Activated CD4-positive, alpha-beta T cell treated with anti-CD3 and anti-CD28 coated beads, Interleukin-2, amount 50 U/mL, for 16 hours (primary cell): ENCODE results near the gene GPR143.

Source experiments
- DNase-seq: peaks from one replicate; pipeline ENCODE4 v3.0.0-alpha.2; 2020

GPR143 gene

DNA sequence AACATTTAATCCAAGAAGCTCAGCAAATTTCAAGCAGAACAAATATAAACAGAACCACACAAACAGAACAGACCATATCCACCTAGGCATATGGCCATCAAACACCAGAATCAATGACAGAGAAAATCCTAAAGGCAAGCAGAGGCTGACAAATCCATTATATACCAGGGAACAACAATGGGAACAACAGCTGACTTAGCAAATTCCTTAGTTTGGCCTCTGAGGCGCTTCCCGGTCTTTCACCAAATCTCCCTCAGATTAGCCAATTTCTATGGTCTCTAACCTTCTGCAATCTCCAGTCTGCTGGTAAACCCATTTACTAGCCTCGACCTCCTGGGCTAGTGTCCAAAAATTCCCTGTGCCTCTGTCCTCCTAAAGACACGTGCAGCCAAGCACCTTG is 59.2 kb downstream of the GPR143 start:
- DNase-seq: no peak

- DNase-seq: no peak
These were observed 60.7 kb downstream of the GPR143 start for GRCh38 chrX:9704876-9705465.

GRCh38 chrX:9703406-9703805 is 62.2 kb downstream of the GPR143 start:
- no peak for DNase-seq

DNA sequence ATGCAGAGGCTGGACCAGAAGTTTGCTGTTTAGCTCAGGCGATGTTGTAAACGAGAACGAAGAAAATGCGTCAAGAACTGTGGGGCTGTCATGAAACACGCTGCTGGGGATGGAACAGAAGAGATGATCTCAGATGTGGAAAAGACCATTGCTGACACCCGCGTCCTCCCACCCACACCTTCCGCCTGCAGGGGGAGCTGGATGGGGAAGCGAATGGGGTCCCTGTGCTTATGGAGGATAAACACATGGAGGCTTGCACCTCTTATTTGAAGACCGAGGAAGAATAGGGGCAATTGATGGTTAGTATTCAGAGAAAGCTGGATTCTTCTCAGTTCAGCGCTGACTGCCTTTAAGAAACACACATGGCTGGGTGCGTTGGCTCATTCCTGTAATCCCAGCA is 63.9 kb downstream of the GPR143 start:
- DNase-seq: no peak

GRCh38 chrX:9700555-9700954 is 65.1 kb downstream of the GPR143 start:
- DNase-seq: no peak

DNA sequence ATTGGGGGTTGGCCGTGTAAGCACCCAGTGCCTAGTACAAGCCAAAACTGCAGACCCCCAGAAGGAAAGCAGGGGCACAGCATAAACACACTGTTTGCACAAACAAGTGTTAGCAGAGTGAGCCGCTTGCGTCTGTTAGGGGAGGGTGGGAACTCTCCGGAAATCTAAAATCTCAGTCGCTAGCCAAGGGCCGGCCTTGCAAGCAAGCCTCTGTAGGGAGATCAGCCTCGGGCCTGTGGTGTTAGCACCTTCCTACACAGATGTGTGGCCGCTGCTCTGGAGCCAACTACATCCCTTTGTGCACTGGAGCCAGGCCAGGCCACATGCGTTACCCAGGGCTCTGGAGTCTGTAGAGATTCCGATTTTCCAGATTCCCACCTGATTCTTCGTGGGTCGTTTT is 67.1 kb downstream of the GPR143 start:
- DNase-seq: no peak

DNA sequence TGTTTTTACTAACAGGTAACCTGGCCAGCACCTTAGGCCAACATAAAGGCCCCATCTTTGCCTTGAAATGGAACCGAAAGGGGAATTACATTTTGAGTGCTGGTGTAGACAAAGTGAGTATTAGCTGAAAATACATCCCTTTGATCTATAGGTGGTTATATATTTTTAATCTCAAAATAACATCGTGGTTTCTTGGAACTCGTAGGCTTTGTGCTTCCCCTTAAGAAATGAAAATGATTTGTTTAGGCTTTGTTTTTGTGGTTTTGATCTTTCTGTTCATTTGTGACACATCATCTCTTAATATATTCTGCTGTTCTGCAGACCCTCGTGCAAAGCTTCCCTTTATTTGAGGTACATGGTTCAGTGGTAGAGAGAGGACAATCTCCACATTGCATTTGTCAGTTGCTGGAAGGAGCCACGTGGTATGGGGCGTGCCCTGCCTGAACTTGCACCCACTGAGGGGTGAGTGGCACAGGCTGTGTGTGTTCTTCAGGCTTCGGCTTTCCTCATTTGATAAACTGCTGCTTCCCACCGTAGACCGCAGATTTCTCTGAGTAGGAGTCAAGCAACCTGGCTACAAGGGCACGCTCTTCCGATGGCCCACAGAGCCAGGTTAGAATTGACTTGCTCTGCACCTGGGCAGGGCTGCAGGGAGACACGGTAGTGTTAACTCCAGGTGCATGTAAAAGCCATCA is 72.2 kb downstream of the GPR143 start:
- no peak for DNase-seq

DNA sequence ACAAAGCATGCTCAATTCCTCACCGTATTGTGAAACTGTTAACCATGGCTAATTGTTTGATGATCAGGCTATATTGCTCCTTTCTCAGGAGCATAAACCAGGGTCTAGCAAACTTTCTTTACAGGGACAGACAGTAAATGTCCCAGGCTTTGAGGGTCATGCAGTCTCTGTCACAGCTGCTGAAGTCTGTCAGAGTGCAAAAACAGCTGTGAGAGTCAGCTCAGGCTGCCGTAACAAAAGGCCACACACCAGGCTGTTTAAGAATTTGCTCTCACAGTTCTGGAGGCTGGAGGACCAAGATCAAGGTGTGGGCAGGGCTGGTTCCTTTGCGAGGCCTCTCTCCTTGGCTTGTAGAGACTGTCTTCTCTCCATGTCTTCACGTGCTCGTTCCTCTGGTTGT is 75.6 kb downstream of the GPR143 start:
- no peak for DNase-seq

DNA sequence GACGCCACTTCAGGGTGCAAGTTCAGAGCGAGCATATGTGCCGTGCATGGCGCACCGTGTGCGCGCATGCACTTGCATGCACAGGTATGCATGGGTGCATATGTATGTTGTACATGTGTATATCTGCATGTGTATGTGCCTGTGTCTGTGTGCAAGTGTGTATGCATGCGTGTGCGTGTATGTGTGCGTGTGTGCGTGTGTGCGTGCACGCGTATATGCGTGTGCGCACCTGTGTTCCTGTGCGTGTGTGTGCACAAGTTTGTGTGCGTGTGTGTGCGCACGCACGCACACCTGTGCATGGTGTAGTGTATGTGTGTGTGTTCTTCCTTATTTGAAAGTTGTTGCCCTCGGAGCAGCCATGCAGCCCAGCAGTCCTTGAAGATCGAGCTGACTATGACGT is 76.8 kb downstream of the GPR143 start:
- no peak for DNase-seq

DNA sequence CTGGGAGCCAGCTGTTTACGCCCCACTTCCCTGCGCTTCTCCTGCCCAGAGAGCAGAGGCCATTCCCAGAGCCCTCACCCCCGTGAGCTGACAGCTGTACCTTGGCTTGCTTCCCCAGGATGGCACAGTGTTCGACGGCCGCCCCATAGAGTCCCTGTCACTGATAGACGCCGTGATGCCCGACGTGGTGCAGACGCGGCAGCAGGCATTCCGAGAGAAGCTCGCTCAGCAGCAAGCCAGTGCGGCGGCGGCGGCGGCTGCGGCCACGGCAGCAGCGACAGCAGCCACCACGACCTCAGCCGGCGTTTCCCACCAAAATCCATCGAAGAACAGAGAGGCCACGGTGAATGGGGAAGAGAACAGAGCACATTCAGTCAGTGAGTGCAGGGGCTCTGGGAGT is 77.7 kb downstream of the GPR143 start:
- no peak for DNase-seq

- no peak for DNase-seq
These were observed 82.3 kb downstream of the GPR143 start for GRCh38 chrX:9683350-9683749.

DNA sequence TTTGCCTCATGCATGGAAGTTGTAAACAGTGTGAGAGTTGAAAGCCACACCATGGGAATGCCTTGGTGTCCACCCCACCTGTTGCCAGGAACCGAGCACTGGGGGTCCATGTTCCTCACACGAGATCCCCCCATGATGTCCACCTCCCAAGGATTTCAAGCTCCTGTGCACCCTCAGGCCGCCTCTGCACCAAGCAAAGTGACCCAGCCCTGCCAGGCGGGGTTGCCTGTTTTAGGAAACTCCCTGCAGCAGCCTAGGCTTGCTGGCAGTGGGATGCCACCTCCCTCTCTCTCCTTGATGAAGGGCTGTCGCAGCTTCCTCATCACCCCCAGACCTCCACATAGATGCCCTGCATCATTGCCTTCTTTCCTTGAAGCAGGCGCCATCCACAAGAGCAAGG is 82.8 kb downstream of the GPR143 start:
- no peak for DNase-seq

DNA sequence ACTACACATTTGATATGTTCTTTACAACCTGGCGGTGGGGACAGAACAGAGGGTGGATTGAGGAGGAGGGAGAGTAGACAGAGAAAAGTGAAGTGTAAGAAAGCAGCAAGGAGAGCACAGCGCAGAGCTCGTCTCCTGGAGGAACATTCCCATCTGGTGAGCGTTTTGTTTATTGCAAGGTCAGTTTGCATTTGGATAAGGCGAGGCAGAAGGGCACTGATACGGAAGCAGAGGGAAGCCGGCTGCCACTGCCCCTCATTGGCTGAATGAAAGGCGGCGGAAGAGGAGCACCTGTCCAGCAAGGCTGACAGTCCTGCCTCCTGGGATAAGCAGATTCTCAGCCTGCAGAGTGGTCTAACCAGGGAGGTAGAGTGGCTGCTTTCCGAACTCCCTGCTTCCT is 83.2 kb downstream of the GPR143 start:
- no peak for DNase-seq

DNA sequence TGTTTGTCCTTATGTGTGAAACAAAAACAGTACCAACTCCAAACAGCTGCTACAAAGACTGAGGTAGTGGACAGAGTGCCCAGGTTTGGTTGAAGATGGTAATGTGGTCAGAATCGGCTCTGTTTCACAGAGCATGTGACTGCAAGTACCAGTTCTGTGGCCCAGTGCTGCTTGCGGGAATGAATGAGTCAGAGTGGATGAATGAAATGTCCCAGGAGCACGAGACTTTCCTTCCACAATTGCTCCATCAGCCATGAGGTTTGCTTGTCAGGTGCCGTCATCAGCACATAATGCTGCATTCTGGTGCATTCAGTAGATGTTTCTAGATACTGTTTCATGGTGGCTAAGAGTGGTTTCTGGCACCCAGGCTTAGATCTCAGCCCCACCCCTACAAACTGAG is 84.2 kb downstream of the GPR143 start:
- no peak for DNase-seq

GRCh38 chrX:9681011-9681410 is 84.6 kb downstream of the GPR143 start:
- DNase-seq: no peak

DNA sequence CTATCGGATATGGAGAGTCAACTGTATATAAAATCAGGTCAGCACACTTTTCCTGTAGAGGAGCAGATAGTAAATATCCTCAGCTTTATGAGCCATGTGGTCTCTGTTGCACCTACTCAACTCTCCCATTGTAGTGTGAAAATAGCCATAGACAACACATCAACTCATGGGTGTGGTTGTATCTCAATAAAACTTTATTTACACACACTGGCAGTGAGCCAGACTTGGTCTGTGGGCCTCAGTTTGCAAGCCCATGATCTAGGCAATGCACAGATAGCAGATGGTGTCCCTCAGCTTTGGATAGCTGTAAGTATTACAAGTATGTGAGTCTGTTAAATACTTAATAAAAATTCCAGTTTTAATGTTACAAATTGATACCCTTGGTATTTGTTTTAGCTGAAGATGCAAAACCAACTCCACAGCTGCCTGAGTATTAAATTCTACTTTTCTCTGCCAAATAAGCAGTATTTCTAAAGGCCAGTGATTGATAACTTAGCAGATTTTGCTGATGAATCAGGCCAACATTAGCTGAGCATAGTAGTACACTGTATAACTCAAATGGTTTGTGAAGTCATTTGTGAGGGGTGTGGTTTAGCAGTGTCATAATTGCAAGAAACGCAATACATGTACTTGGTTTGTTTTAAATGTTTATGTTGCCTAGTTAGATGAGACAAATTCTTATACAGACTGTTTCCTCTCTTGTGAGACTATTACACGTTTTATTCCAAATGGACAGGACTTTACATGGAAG is 87.3 kb downstream of the GPR143 start:
- no peak for DNase-seq

- DNase-seq: peak; percentile 90
These were observed 88.4 kb downstream of the GPR143 start for GRCh38 chrX:9677098-9677739.

DNA sequence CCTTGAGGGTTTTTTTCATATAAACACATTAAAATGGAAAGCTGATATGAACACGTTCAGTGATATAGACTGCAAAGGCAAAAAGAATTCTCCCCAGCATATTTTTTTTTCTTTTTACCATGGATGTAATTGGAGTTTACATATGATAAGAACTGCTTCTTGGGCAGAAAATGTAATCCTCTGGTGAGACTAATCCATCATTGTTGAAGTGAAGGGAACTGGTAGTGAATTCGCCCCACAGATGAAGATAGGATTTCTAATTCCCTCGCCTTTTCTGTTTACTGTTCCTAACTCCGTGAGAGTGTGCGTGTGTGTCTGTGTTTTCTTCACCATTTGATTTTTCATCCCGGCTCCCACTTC is 88.9 kb downstream of the GPR143 start:
- DNase-seq: no peak

DNA sequence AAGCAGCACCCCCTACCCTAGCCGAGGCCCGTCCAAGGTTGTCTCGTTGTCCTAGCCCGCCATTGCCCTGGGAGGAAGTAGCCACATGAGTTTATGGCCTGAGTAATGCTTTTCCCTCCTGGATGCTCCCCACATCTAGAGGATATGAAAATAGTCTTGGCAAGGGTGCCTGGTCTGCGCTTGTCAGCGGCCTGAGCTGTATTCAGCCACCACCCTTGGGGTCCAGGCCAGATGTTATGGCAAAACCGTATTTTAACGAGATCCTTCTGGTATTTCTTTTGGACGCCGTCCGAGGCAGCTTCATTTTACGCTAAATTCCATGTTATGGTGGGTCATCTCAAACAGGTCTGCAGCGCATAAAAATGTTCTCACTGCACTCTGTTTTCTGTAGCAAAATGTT is 89.3 kb downstream of the GPR143 start:
- DNase-seq: no peak
